K562 (cell line): ENCODE results near the gene PODXL2.

Experiments used
- MAX ChIP-seq: sonication (generic); formaldehyde crosslinking; IDR thresholded peaks from 2 replicates; pipeline ENCODE4 v1.9.0; 2022; ENCODE audit warnings: mild to moderate bottlenecking, missing genetic modification reagents
- NFRKB ChIP-seq: fragments of 450-650 bp; IDR thresholded peaks from 2 replicates; pipeline ENCODE4 v1.6.1; 2016; ENCODE audit warnings: low read depth
- TAF1 ChIP-seq: IDR thresholded peaks from 2 replicates; pipeline ENCODE4 v1.6.1; 2011; ENCODE audit warnings: mild to moderate bottlenecking, low read length, moderate library complexity; ENCODE audit not compliant: insufficient read depth, control insufficient read depth, severe bottlenecking; ENCODE audit errors: extremely low read depth
- ZKSCAN8 ChIP-seq: fragments of 200-800 bp; sonication (Bioruptor generic); IDR thresholded peaks from 2 replicates; pipeline ENCODE4 v1.6.1; 2016; ENCODE audit warnings: missing genetic modification characterization, missing compliant biosample characterization
- TF ChIP-seq, protein P1 (sequence below), 3 experiments: IDR thresholded peaks in 2 of 3; conservative IDR thresholded peaks in 1 of 3; 2 replicates each; pipeline ENCODE4 v1.5.1; 2011 to 2012; ENCODE audit warnings: low read length in 3 of 3, mild to moderate bottlenecking in 3 of 3, control low read depth in 2 of 3, improper control_type of control experiment in 1 of 3, inconsistent platforms in 1 of 3, low read depth in 1 of 3, mixed read lengths in 1 of 3, moderate library complexity in 1 of 3; ENCODE audit not compliant: insufficient read depth in 2 of 3

DNA sequence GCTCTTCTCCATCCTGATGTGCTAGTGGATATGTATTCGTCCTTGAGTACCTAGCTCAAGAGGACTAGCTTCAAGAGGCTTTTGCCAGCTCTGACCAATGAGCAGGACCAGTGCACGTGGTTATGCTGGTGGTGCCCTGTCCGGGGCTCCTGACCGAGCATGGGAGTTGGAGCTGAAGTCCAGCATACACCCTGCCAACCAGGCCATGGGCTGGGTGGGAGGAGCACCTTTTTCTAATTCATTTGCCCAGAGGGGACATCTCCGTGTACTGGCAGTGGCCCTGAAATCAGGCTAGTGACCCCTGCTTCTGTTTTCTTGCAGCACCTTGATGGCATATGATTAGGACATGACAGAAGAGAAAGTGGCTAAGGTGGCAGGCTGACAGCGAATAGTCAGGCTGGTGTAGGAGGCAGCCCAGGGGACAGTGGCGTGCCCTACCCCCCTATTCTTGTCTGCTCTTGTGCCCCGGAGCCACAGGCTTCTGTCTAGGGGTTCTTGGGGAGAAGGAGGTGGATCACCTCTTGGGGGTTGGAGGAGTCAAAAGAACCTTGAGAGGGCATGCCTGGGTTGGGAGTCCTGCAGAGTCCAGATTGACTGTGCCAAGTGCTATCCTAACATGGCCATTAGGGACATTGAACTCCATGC is 16.5 kb downstream of the PODXL2 start:
- TF ChIP-seq MAX (CRISPR knock-in tag) = no peak
- TF ChIP-seq, protein P1, sequence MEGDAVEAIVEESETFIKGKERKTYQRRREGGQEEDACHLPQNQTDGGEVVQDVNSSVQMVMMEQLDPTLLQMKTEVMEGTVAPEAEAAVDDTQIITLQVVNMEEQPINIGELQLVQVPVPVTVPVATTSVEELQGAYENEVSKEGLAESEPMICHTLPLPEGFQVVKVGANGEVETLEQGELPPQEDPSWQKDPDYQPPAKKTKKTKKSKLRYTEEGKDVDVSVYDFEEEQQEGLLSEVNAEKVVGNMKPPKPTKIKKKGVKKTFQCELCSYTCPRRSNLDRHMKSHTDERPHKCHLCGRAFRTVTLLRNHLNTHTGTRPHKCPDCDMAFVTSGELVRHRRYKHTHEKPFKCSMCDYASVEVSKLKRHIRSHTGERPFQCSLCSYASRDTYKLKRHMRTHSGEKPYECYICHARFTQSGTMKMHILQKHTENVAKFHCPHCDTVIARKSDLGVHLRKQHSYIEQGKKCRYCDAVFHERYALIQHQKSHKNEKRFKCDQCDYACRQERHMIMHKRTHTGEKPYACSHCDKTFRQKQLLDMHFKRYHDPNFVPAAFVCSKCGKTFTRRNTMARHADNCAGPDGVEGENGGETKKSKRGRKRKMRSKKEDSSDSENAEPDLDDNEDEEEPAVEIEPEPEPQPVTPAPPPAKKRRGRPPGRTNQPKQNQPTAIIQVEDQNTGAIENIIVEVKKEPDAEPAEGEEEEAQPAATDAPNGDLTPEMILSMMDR (IDR thresholded peaks at IDR 0.05 in 2 of 3, conservative IDR thresholded peaks at IDR 0.05 in 1 of 3; ENCODE audit: insufficient read depth in 2 of 3, low read depth in 1 of 3, low read length in 3 of 3) = no peak
- TF ChIP-seq NFRKB = no peak
- TF ChIP-seq TAF1 = no peak
- TF ChIP-seq ZKSCAN8 (CRISPR knock-in tag) = no peak
